CD4-positive, alpha-beta T cell treated with Interferon gamma for 1 hour (primary cell): ENCODE results near the gene FOXL2.

Experiments
- DNase-seq: peaks from one replicate; pipeline ENCODE4 v3.0.0-alpha.2; 2020

The FOXL2 gene

DNA sequence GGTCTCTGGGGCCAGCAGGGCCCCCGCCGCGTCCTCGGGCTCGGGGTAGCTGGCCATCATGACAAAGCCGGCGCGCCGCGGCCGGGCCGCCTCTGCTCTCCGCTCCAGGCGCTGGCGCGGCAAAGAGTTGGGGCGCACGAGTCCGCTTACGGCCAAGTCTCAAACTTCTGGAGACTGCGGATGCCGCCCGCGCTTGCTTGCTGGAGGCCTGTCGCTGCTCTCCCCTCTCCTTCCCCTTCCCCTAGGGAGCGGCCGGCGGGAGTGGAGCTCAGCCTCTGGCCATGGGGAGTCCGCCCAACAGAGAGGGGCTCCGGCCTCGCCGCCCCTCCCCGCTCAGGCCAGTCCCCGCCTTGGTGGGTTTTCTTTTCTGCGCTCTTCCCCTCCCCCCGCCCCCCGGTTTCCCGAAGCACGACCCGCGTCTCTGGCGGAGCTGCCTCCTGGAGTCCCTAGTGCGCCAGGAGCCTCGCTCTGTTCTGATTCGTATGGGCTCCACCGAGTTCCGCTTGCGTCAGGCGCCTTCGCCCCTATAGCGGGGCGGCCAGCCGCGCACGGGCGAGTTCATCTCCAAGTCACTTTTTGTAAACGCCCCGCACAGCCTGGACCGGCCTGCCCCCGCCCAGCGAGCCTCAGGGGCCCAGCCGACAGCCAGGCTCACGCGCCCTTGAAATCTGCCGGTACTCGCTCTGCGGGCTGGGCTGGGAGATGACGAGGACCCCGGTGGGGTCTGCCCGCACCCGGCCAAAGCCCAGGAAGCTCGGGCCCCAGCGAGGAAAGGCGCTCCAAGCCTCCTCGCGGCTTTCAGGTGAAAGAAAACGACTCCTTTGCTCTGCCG is at the start of gene FOXL2, which contains the start of gene FOXL2NB:
TSS of gene FOXL2 (minus strand) at position 475 of the 832 bp plus-strand sequence. CDS start at position 60, 415 bp downstream.
TSS of gene FOXL2NB (plus strand) at position 555 of the 832 bp plus-strand sequence. CDS start at position 703, 148 bp downstream.
- DNase-seq = no peak

DNA sequence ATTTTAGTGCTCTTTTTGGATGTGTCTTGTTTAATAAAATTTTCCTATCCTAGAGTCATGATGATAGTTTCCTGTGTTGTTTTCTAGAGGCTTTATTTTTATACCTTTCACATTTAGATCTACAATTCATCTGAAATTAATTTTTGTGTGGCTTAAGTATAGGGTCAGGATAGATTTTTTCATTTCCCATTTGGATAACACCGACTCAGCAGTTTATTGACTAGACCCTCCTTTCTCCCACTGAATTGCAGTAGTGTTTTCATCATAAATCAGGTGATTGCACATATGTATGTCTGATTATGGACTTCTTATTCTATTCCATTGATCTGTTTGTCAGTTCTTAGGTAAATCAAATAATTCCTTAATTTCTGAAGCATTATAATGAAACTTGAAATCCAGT is 48.8 kb upstream of the FOXL2 start:
- no peak for DNase-seq

DNA sequence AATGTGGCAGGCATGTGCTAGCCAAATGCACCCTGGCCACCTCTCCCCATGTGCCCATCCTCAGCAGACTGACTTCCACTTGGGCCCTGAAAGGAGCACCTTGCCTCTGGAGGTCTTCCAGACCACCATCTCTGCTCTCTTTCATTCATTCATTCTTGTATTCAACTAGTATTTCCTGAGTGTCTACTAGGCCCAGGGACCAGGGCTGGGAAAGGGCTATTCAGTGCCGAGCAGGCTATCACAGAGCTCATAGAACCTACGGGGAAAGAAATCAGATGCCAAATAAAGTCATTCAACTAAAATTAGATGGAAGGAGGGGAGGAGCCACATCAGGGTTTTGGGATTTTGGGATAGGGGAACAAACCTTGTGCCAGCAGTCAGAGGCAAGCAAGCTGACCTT is 40.2 kb upstream of the FOXL2 start:
- DNase-seq = no peak

DNA sequence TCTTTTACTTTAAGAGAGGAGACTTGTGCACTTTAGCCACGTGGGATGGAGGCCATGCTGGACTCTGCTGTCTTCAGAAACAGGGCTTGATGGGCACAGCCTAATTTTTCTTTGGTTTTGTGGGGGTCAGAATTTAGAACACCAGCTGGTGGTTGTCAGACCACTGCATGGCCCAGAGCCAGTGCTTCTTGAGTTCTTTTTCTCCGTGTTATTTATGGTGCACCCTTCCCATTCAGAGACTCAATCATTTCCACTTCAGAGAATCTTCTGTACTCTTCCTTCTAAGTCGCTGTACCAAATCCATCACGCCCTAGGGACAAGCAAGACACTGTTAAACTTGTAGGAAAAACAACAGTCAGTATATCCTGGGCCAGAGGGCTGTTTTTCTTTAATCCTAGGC is 39.0 kb upstream of the FOXL2 start:
- DNase-seq = no peak

DNA sequence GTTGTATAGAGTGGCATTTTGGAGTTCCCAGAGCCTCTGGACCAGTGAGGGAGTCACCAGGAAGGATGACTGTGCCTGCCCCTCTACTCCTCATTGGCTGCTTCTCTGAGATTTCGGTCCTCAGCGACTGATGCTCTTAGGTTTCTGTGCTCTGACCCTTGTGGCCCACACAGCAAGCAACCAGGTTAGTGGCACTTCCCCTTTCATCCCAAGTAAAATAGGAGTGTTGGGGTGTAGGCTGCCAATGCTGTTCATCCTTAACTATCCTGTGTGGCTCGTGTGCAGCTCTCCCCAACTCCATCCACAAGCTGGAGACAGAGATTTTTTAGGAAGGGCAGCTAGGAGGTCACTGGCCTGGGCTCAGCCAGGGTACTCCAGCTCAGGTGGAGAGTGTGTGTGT is 37.9 kb upstream of the FOXL2 start:
- DNase-seq = no peak

DNA sequence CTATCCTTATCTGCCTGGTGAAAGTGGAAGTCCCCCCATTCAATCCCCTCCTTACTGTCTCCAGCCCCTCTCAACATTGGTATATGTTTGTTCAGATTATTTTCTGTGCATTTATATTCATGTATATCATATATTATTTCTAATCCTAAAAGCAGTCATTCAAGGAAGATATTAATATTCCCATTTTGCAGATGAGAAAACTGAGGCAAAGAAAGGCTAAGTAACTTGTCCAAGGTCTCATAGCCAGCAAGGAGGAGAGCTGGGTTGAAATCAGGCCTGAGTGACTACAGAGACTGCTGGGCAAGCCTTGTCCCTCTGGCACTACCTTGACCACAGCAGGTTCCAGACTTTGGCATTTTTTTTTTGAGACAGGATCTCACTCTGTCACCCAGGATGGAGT is 29.1 kb upstream of the FOXL2 start:
- DNase-seq = no peak

DNA sequence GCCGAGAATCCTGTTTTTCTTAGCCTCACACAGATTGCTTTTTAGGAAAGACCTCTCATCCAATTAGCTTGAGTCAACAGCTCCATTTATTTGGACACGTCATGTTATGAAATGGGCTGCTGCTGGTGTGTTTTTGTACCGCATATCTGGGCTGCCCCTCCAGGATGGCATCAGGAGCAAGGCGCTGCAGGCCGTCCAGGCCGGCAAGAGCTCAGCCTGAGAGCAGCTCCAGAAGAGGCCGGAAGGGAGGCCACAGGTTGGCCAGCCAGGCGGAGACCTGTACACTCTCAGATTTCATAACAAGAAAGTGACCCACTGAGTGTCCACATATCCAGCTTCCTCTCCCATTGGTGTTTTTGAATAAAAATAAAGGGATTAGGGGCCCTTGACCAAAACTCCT is 28.4 kb upstream of the FOXL2 start:
- DNase-seq = no peak

DNA sequence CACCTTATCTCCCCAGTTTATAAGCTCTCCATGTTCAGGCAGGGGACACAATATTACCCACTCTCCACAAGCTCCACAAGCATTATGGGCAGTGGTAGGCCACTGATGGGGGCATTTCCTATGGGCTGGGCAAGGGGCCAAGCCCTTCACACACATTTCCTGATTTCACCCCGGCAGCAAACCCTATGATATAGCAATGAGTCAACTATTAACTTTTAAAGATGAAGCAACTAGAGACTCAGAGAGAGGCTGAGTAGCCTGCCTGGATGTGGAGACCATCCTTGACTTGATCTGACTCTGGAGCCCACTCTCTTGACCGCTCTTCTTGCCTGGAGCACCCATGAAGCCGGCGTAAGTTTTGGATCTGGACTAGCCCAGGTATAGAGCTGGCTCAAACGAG is 27.5 kb upstream of the FOXL2 start:
- no peak for DNase-seq

DNA sequence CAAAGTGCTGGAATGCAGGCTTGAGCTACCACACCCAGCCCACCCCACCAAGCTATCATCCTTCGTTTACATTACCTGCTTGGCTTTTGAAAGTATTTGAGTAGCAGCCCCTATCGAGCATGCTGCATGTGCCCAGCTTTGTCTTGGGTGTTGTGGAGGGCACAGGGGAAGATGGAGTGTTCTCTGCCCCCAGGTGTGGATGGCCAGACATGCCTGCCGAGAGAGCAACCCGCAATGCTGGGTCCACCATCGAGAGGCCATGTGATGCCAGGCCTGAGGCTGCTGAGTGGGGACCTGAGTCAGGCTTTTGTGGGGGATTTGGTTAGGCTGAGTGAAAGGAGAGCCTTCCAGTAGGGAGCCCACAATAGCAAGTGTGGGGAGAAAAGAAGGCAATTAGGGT is 26.0 kb upstream of the FOXL2 start:
- DNase-seq = no peak

DNA sequence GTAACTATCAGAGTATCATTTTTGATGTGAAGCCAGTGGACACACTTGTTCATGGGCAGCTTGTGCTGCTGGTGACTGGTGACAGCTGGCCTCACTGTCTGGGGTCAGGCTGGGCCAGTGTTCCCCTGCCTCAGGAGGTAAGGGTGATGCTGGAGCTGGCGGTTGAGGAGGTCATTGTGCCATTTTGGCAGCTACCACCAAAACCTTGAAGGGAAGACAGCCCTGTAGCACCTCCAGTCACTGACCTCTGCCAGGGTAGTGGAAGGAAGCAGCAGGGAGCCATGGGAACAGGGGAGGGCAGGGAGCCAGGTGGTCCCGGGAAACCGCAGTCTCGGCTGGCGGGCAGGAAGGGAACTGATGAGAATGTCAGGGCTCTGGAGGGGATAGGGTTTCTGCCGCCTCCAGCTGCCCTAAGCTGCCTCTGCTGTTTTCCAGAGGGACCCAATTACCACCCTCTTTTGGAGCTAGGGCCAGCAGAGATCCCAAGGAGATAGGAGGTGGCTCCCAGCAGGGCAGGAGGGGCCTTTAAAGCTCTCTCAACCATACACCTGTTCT is 24.9 kb upstream of the FOXL2 start:
- DNase-seq = no peak

DNA sequence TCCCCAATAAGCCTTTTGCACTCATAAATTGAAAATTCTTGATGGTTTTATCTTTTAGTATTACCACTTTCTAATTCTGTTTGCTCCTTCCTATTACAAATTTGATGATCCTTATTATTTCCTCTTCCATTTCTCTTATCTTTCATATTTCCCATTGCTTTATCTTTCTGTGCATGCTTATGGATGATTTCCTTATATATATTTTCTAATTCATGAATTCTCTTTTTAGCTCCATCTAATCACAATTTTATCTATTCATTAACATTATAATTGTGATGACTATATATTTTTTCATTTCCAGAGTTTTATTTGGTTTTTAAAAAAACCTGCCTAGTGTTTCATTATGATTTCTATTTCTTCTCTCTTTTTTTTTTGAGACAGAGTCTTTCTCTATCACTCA is 18.0 kb upstream of the FOXL2 start:
- DNase-seq = no peak

DNA sequence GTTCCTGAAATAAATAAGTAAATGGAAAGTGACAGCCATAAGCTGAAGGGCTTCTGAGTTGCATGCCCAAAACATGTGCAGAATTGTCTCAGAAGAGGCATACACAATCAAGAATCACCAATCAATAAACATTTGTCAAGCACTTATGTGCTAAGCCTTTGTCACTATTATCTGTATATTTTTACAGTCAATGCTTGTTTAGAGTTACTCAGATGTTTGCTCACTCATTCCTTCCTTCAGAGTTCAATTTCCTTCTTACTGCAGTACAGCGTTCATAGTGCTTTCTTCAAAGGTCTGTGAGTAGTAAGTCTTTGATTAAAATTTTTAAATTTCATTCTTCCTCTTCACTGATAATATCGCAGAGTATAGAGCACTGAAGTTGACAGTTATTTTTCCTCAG is 17.3 kb upstream of the FOXL2 start:
- no peak for DNase-seq

DNA sequence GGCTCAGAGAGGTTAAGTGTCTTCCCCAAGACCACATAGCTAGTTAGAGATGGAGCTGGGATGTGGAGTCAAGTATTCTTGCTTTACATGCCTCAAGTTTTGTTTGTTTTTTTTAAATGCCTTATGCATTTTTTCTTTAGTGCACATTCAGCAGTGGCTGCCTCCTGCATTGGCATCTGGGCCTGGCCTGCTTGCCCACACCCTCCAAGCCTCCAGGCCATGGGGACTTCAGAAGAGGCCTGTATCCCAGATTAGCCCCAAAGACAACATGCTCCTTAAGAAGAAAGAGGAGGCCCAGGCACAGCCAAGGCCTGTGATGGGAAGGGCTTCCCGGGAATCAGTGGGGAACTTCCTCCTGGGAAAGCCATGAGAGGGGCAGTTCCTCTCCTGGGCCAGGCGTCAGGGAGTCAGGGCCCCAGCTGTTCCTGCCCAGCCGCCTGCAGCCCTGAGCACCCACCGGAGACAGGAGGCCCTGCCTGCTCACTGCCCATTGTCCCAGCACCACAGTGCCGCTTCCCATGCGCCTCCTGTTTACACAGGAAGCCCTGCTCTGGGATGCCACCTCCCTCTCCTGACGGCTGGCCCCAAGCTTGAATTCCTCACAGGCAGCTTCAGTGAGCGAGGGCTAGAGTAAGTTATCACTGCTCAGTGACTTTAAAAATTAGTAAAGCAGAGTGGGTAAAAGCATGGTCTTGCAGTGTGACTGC is 16.1 kb upstream of the FOXL2 start:
- DNase-seq = no peak

DNA sequence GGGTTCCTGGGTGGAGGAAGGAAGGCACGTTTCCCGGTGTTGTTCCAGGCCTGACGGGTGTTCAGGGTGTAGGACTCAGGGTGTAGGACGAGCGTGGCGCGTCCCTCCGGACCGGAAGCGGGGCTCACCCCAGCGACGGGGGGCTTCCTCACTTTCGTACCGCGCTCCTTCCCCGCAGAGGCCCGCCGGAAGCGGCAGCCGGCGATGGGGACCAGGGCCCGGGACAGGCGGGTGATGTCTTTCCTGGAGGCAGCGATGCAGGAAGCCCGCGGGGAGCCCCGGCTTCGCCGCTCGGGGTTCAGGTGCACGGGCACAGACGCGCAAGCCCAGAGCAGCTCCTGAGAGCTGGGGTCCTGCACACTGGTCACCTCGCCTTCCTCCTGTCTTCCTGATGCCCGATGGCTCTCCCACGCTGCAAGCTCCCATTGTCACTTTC is 13.5 kb upstream of the FOXL2 start:
- DNase-seq = no peak

DNA sequence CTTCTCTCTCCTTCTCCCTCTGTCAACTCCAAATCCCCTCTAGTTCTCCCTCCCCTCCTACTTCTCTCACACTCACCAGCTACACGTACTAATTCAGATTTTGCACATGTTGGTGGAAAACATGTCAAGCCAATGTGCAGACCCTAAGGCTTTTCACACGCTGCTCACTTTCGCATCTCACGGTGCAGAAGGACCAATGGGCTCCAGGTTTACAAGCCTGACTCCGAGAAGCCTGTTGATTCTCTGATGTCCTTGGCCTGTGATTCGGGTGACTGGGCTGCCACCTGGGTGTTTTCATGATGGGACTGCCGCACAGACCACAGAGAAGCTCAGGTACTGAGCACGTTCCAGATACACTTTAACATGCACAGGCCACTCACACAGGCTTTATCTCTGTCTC is 3.8 kb upstream of the FOXL2 start:
- no peak for DNase-seq

DNA sequence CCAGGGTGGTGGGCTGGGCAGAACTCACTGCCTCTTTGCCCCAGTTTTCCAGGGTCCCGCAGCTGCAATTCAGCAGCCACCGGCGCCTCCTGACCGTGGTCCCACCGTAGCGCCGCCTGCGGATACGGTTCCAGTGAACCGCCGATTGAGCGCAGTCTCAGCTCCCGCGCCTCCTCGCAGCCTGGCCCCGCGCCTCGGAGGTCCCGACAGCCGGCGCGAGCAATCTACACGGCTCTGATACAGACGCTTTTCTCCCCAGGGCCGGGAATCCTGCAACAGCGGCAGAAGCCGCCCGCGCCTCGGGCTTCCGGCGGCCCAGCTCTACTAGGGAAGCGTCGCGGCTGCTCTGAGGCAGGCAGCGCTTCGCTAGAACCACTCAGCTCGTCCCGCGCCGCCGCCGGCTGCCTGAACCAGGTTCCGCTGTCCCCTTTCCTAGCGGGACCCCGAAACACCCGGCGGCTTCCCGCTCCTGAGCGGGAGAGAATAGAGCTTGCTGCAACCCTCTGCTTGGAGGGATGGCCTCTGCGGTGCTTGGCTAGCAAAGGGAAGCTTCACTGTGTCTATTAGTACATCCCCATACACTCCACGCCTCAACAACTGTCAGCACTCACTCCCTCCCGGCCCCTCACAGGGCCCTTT is 3.2 kb upstream of the FOXL2 start:
- DNase-seq = no peak

DNA sequence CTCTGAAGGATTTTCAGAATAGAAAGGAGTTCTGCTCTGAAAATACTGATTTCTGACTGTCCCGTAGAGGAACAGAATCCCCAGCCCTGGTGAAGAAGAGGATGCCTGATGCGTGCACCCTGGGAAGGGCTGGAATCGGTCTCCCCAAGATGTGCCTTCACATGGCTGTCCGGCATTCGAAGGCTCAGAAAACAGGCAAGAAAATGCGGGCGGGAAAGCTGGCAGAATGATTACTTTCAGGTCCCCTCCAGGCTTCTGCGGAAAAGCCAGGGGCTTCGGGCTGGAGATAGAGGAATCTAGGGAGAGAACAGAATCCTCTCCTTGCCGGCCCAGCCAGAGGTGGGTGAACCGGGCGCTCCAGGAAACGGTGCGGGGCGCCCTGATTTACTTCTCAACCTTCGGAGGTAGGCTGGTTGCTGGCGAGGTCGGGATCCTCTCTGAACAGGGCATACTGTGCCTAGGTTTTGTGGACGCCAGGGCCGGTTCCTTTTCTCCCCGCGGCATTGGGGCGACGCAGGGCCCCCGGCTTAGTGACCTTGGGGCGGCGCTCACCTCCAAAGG is 2.6 kb upstream of the FOXL2 start:
- no peak for DNase-seq

DNA sequence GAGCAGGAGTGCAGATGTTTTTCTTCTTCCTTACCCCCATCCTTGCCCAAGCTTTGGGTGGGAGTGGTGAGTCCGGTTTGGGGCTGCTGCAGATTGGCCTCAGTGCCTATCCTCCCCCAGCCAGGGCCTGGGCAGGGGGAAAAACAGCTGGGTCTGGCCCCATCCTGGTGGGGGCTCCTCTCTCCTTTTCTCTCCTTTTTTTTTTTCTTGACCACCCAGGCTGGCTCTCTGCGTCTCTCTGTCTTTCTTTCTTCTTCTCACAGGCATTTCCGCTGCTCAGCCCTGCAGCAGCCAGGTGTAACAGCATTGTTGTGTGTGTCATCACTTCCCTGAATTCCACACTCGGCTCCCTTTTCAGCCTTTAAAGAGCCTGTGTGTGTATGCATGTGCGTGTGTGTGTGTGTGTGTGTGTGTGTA is 2.1 kb upstream of the FOXL2 start:
- DNase-seq = no peak

DNA sequence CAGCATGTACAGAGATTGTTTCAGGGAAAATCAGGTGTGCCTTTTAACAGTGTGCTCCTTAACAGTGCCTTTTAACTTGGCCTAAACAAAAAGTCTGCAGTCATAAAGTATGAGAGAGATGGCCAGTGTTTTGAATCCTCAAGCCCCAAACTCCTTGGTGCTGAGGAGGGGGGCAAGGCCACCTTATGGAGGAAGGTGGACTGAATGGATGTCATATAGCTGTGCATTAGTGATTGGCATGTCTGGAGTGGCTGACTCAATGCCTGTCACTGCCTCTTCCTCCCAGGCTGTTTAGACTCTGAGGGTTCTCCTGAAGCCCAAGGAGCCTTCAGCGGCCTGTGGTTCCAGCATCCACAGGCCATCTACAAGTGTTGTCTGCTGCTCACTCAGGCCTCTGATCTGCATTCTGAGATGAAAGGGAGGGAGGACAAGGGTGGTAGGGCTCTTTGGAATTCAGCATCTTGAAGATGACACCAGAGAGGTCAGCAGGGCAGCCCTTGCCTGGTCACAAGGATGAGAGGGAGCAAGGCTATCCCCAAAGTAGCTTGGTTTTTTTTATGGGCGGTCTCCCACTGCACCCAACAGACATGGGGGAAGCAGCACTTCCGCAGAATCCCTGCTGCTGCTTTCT is 1.5 kb upstream of the FOXL2 start:
- DNase-seq = no peak

DNA sequence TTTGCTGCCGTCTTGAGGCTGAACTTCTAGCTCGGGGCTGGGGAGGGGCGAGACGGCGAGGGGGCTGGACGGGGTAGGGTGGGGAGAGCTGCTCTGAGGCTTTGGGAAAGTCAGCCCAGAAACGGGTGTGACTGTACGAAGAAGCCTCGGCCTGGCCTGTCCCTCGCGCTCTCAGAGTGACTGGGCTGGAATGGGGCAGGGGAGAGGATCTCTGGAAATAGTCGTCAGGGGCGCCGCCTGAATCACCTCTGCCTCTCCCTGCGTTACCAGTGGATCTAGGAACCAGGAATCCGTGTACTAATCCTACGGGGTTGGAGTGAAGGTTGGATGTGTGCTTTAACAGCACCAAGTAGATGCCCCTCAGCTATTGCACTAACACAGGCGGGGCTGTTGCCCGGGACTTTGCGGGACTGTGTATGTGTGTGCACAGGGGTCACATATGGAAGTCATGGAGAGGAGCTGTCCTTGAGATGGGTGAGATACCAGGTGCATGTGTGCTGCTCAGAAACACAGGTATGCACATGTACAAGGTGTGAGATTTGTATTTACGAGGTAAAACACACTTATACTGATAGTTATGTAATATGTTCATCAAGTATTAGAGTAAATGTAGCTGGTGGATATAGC is 671 bp upstream of the FOXL2 start:
- no peak for DNase-seq

DNA sequence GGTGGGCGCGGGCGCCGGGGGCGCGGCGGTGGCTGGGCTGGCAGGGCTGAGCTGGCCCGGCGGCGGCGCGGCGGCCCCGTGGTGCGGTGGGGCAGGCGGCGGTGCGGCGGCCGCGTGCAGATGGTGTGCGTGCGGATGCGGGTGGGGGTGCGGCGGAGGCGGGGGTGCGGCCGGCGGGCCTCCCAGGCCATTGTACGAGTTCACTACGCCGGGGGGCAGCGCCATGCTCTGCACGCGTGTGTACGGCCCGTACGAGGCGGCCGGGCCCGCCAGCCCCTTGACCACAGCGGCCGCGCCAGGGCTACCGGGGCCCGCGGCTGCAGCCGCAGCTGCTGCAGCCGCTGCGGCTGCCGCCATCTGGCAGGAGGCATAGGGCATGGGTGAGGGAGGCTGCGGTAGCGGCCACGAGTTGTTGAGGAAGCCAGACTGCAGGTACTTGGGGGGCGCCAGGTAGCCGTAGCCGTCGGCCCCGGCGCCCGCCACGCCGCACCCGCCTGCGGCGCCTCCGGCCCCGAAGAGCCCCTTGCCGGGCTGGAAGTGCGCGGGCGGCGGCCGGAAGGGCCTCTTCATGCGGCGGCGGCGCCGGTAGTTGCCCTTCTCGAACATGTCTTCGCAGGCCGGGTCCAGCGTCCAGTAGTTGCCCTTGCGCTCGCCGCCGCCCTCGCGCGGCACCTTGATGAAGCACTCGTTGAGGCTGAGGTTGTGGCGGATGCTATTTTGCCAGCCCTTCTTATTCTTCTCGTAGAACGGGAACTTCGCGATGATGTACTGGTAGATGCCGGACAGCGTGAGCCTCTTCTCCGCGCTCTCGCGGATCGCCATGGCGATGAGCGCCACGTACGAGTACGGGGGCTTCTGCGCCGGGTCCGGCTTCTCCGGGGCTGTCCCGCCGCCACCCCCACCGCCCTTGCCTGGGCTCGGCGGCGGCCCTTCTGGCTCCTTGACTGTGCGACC is 951 bp downstream of the FOXL2 start:
- DNase-seq = no peak
